GM23338 (cell line): ENCODE results near the gene SLC22A5. TPM values are rescaled to one million over a fixed set of nuclear protein-coding genes. Genes with fewer than 3 reads are reported as not detected.

Experiments
- ATAC-seq: fragments of 200-7000 bp; cut with Tn5 transposase; 3 replicates; pipeline ENCODE4 v1.9.1; 2020
- DNase-seq: peaks from one replicate; pipeline ENCODE4 v3.0.0-alpha.2; 2015; ENCODE audit warnings: low spot score
- H2AFZ ChIP-seq: fragments of 200-600 bp; sonication (generic); 2 replicates; pipeline ENCODE4 v1.8.0; 2016; ENCODE audit warnings: antibody characterized with exemption, mild to moderate bottlenecking, moderate library complexity
- H3F3A ChIP-seq: fragments of 200-600 bp; sonication (generic); replicated peaks from 2 replicates; pipeline ENCODE4 v1.8.0; 2017; ENCODE audit warnings: antibody characterized with exemption, mixed run types, low read depth
- H3K27ac ChIP-seq: fragments of 200-600 bp; sonication (generic); 2 replicates; pipeline ENCODE4 v1.6.1; 2016; ENCODE audit warnings: low read depth
- H3K27me3 ChIP-seq: fragments of 200-600 bp; sonication (generic); 2 replicates; pipeline ENCODE4 v1.8.0; 2016; ENCODE audit warnings: mild to moderate bottlenecking, mixed run types, moderate library complexity; ENCODE audit not compliant: insufficient read depth
- H3K36me3 ChIP-seq: fragments of 200-600 bp; sonication (generic); 2 replicates; pipeline ENCODE4 v1.8.0; 2016; ENCODE audit warnings: mild to moderate bottlenecking; ENCODE audit not compliant: insufficient read depth
- H3K4me1 ChIP-seq: fragments of 200-600 bp; sonication (generic); 2 replicates; pipeline ENCODE4 v1.8.0; 2016; ENCODE audit warnings: mild to moderate bottlenecking, moderate library complexity; ENCODE audit not compliant: insufficient read depth
- H3K4me2 ChIP-seq: fragments of 200-600 bp; sonication (generic); 2 replicates; pipeline ENCODE4 v1.7.1; 2017; ENCODE audit warnings: mixed run types
- H3K4me3 ChIP-seq: fragments of 200-600 bp; sonication (generic); 2 replicates; pipeline ENCODE4 v1.6.1; 2016; ENCODE audit warnings: mixed run types
- H3K79me2 ChIP-seq: fragments of 200-600 bp; sonication (generic); replicated peaks from 2 replicates; pipeline ENCODE4 v1.8.0; 2017; ENCODE audit warnings: mild to moderate bottlenecking; ENCODE audit not compliant: insufficient read depth
- H3K9me2 ChIP-seq: fragments of 200-600 bp; sonication (generic); 2 replicates; pipeline ENCODE4 v1.8.0; 2017; ENCODE audit not compliant: insufficient read depth
- H4K20me1 ChIP-seq: fragments of 200-600 bp; sonication (generic); replicated peaks from 2 replicates; pipeline ENCODE4 v1.8.0; 2017; ENCODE audit warnings: mild to moderate bottlenecking; ENCODE audit not compliant: insufficient read depth
- H3K27ac Mint-ChIP-seq: 2 replicates; pipeline ENCODE4 v1.8.0; 2020; ENCODE audit warnings: inconsistent platforms, mild to moderate bottlenecking, moderate library complexity, mixed read lengths
- H3K27me3 Mint-ChIP-seq: 3 replicates; pipeline ENCODE4 v1.8.0; 2022; ENCODE audit warnings: low read depth, mild to moderate bottlenecking, moderate library complexity, mixed read lengths, inconsistent platforms; ENCODE audit not compliant: insufficient read depth, poor library complexity
- H3K36me3 Mint-ChIP-seq: 3 replicates; pipeline ENCODE4 v1.8.0; 2021; ENCODE audit warnings: low read depth, mild to moderate bottlenecking, inconsistent platforms, moderate library complexity, mixed read lengths
- H3K4me1 Mint-ChIP-seq: 3 replicates; pipeline ENCODE4 v1.8.0; 2020; ENCODE audit warnings: mild to moderate bottlenecking, inconsistent platforms, mixed read lengths
- H3K4me3 Mint-ChIP-seq: 3 replicates; pipeline ENCODE4 v1.8.0; 2021; ENCODE audit warnings: moderate library complexity, mild to moderate bottlenecking, inconsistent platforms, mixed read lengths
- H3K9me3 Mint-ChIP-seq: 3 replicates; pipeline ENCODE4 v1.8.0; 2020; ENCODE audit warnings: moderate library complexity, mild to moderate bottlenecking, inconsistent platforms, mixed read lengths
- EZH2 ChIP-seq: fragments of 200-600 bp; sonication (generic); IDR thresholded peaks from one replicate; pipeline ENCODE4 v1.8.0; 2017; ENCODE audit warnings: antibody characterized with exemption, mild to moderate bottlenecking, low read depth; ENCODE audit not compliant: unreplicated experiment
- NANOG ChIP-seq: IDR thresholded peaks from 2 replicates; pipeline ENCODE4 v1.6.1; 2016; ENCODE audit warnings: antibody characterized with exemption, borderline replicate concordance
- STAT1 ChIP-seq: IDR thresholded peaks from one replicate; pipeline ENCODE4 v1.6.1; 2016; ENCODE audit warnings: antibody characterized with exemption; ENCODE audit not compliant: unreplicated experiment
- ZNF114 ChIP-seq: fragments of 250-450 bp; sonication (Bioruptor Pico); IDR thresholded peaks from 2 replicates; pipeline ENCODE4 v1.5.0; 2020; ENCODE audit warnings: mild to moderate bottlenecking, moderate library complexity
- ZNF331 ChIP-seq: fragments of 250-450 bp; sonication (Bioruptor Pico); IDR thresholded peaks from 2 replicates; pipeline ENCODE4 v1.5.0; 2020; ENCODE audit warnings: low read depth, mild to moderate bottlenecking, moderate library complexity
- ZNF462 ChIP-seq: fragments of 250-450 bp; sonication (Bioruptor Pico); IDR thresholded peaks from 2 replicates; pipeline ENCODE4 v1.5.0; 2020; ENCODE audit warnings: mild to moderate bottlenecking, moderate library complexity
- polyA plus RNA-seq: library from polyadenylated mRNA; unstranded; fragments of >200 nt; fragmentation: Nextera tagmentation; extraction: Ambion mirVana; gene quantifications from 2 replicates; pipeline ENCODE4 v1.2.1, GENCODE V29; 2016
- total RNA-seq: library from RNA; depleted of rRNA; stranded (reverse); fragments of >200 nt; shearing (Covaris generic); gene quantifications from 2 replicates; pipeline ENCODE4 v1.2.3, GENCODE V29; 2014

The SLC22A5 gene
- total and polyA plus RNA-seq, 2 experiments from 2014 or later: 1.9 to 2.4 TPM

DNA sequence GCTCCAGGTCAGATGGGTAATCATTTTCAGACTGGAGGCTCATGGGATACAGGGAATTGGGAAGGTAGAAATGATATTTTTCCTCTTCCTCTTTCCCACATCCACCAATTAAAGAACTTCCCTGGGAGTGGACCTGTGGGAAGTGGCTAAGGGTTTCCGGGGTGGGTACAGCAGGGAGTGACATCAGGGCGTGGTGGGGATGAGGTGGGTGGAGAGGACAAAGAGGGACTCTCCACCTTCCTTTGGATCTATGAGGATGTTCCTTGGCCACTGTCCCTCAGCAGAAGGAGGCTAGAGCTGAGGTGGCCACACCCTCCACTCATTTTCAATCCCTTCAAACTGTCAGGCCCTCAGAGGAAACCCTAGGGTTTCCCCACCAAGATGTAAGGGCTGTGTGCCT, 66.4 kb downstream of the SLC22A5 start (continued):
- no peak for TF ChIP-seq ZNF462
- no peak for TF ChIP-seq STAT1

- Mint-ChIP-seq H3K4me3 (no peak overlapping the region), H3K27me3 (peaks cover 3% of the 10 kb centered on the region), H3K36me3 (no peaks in the 10 kb centered on the region), H3K9me3 (no peaks in the 10 kb centered on the region), H3K27ac (no peak overlapping the region), H3K4me1 (peaks cover 25% of the 10 kb centered on the region)
- Histone ChIP-seq H3K9me2 (no peaks in the 10 kb centered on the region), H3F3A (no peaks in the 10 kb centered on the region), H2AFZ (no peak overlapping the region), H3K4me2 (no peak overlapping the region), H3K4me3 (no peak overlapping the region), H3K27ac (no peak overlapping the region), H3K36me3 (no peaks in the 10 kb centered on the region), H3K79me2 (no peaks in the 10 kb centered on the region), H3K27me3 (no peaks in the 10 kb centered on the region), H4K20me1 (no peaks in the 10 kb centered on the region), H3K4me1 (peaks cover 3% of the 10 kb centered on the region; the same call in 1 of the 2 replicates)
- ATAC-seq (no peak), DNase-seq (no peak)
- TF ChIP-seq ZNF462: no peak
- TF ChIP-seq EZH2: no peak
- TF ChIP-seq ZNF114: no peak
- no peak for TF ChIP-seq ZNF331 (CRISPR knock-in tag)
- TF ChIP-seq NANOG: no peak
These were observed 67.4 kb downstream of the SLC22A5 start for GRCh38 chr5:132436936-132437335.
